Neural cell (in vitro differentiated cells): ENCODE measurements around the gene ARHGAP24. TPM values are rescaled to one million over a fixed set of nuclear protein-coding genes. Genes with fewer than 3 reads are reported as not detected.

Experiments
- H2AFZ ChIP-seq: fragments of 200-600, 300-800 bp; sonication (generic), shearing (Covaris generic); 2 replicates; pipeline ENCODE4 v1.6.0; 2014; ENCODE audit warnings: low read depth, mild to moderate bottlenecking, antibody characterized with exemption, low read length, moderate library complexity
- H3F3A ChIP-seq: fragments of 200-600 bp; shearing (Covaris generic); 2 replicates; pipeline ENCODE4 v1.6.1; 2016; ENCODE audit warnings: mild to moderate bottlenecking, moderate library complexity, mixed read lengths, antibody characterized with exemption, low read length; ENCODE audit not compliant: insufficient read depth, poor library complexity, severe bottlenecking
- H3K27ac ChIP-seq: fragments of 200-600, 300-800 bp; sonication (generic), shearing (Covaris generic); 2 replicates; pipeline ENCODE4 v1.5.1; 2014; ENCODE audit warnings: mild to moderate bottlenecking, low read length, moderate library complexity
- H3K27me3 ChIP-seq: fragments of 300-800, 200-600 bp; sonication (generic), shearing (Covaris generic); 2 replicates; pipeline ENCODE4 v1.6.0; 2014; ENCODE audit warnings: mild to moderate bottlenecking, low read depth, low read length, moderate library complexity; ENCODE audit not compliant: insufficient read depth
- H3K36me3 ChIP-seq: fragments of 300-800, 200-600 bp; sonication (generic), shearing (Covaris generic); 2 replicates; pipeline ENCODE4 v1.5.1; 2014; ENCODE audit warnings: mild to moderate bottlenecking, antibody characterized with exemption, low read length, moderate library complexity; ENCODE audit not compliant: insufficient read depth
- H3K4me2 ChIP-seq: fragments of 300-800, 200-600 bp; sonication (generic), shearing (Covaris generic); 2 replicates; pipeline ENCODE4 v1.6.0; 2014; ENCODE audit warnings: mild to moderate bottlenecking, low read length
- H3K4me3 ChIP-seq: fragments of 300-800, 200-600 bp; sonication (generic), shearing (Covaris generic); 2 replicates; pipeline ENCODE4 v1.5.1; 2014; ENCODE audit warnings: mild to moderate bottlenecking, low read length, moderate library complexity
- H3K79me2 ChIP-seq: fragments of 200-600 bp; shearing (Covaris generic); replicated peaks from 2 replicates; pipeline ENCODE4 v1.6.0; 2014; ENCODE audit warnings: mild to moderate bottlenecking, low read length, moderate library complexity; ENCODE audit not compliant: insufficient read depth
- H3K9ac ChIP-seq: fragments of 300-800, 200-600 bp; sonication (generic), shearing (Covaris generic); 2 replicates; pipeline ENCODE4 v1.6.1; 2016; ENCODE audit warnings: mild to moderate bottlenecking, low read length, mixed read lengths
- H3K9me2 ChIP-seq: fragments of 200-600 bp; shearing (Covaris generic); 2 replicates; pipeline ENCODE4 v1.6.1; 2016; ENCODE audit warnings: mild to moderate bottlenecking, low read length, mixed read lengths; ENCODE audit not compliant: insufficient read depth
- H3K9me3 ChIP-seq: fragments of 200-600, 300-800 bp; sonication (generic), shearing (Covaris generic); 2 replicates; pipeline ENCODE4 v1.6.1; 2016; ENCODE audit warnings: mild to moderate bottlenecking, mixed run types, low read length, moderate library complexity, mixed read lengths
- H4K20me1 ChIP-seq: fragments of 200-600 bp; shearing (Covaris generic); 2 replicates; pipeline ENCODE4 v1.6.1; 2016; ENCODE audit warnings: mild to moderate bottlenecking, mixed run types; ENCODE audit not compliant: insufficient read depth
- EP300 ChIP-seq: fragments of 450-650 bp; conservative IDR thresholded peaks from 2 replicates; pipeline ENCODE4 v1.6.1; 2014; ENCODE audit warnings: antibody characterized with exemption, mild to moderate bottlenecking, moderate library complexity; ENCODE audit not compliant: poor library complexity, severe bottlenecking
- EZH2 ChIP-seq: fragments of 200-600, 300-800 bp; shearing (Covaris generic), sonication (generic); IDR thresholded peaks from 2 replicates; pipeline ENCODE4 v1.6.1; 2014; ENCODE audit warnings: antibody characterized with exemption, low read length, borderline replicate concordance, mild to moderate bottlenecking; ENCODE audit not compliant: insufficient read depth, poor library complexity, severe bottlenecking
- MXI1 ChIP-seq: fragments of 450-650 bp; conservative IDR thresholded peaks from 2 replicates; pipeline ENCODE4 v1.6.1; 2014; ENCODE audit warnings: antibody characterized with exemption, mild to moderate bottlenecking; ENCODE audit not compliant: poor library complexity, severe bottlenecking
- POLR2AphosphoS5 ChIP-seq: IDR thresholded peaks from 2 replicates; pipeline ENCODE4 v1.6.1; 2012
- RAD21 ChIP-seq: fragments of 450-650 bp; conservative IDR thresholded peaks from 2 replicates; pipeline ENCODE4 v1.6.1; 2014; ENCODE audit warnings: antibody characterized with exemption, mild to moderate bottlenecking, moderate library complexity
- SMC3 ChIP-seq: fragments of 450-650 bp; conservative IDR thresholded peaks from 2 replicates; pipeline ENCODE4 v1.6.1; 2014; ENCODE audit warnings: antibody characterized with exemption, mild to moderate bottlenecking, moderate library complexity; ENCODE audit not compliant: poor library complexity
- TAF1 ChIP-seq: IDR thresholded peaks from 2 replicates; pipeline ENCODE4 v1.6.1; 2012; ENCODE audit warnings: low read depth
- polyA plus RNA-seq: library from polyadenylated mRNA; depleted of rRNA; stranded (reverse); fragments of >200 nt; gene quantifications from 2 replicates; pipeline ENCODE4 v1.2.3, GENCODE V29; 2014
- TF ChIP-seq, protein P1 (sequence below): IDR thresholded peaks from 2 replicates; pipeline ENCODE4 v1.6.1; 2012; ENCODE audit warnings: borderline replicate concordance
- TF ChIP-seq, protein P2 (sequence below): fragments of 450-650 bp; IDR thresholded peaks from 2 replicates; pipeline ENCODE4 v1.5.1; 2014; ENCODE audit warnings: antibody characterized with exemption, mild to moderate bottlenecking, moderate library complexity; ENCODE audit not compliant: poor library complexity, severe bottlenecking

ARHGAP24 gene
- polyA plus RNA-seq, 1 donor from 2014 or later, result 2.9 TPM

DNA sequence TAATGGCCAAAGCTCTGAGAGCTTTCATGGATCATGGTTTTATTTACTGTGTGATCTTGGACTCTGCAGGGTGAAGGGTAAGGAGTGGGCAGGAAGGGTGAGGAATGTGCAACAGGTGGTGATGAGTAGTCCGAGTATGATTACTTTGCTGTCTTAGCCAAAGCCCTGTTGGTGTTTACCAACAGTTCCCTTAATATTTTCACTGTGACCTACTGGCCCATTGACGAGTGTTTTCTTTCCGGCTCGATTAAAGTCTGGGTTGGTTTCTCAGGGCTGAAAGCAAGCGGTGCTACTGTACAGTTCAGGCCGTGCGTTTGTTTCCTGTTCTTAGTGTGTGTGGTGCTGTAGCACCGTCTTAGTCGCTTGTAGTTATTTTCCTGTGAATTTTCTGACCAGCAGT lies 2.6 kb downstream of the ARHGAP24 start:
- Histone ChIP-seq H3K4me3 (no peak overlapping the region), H3F3A (no peaks in the 10 kb centered on the region), H3K9me2 (no peaks in the 10 kb centered on the region), H3K36me3 (no peaks in the 10 kb centered on the region), H4K20me1 (no peaks in the 10 kb centered on the region), H3K9me3 (no peaks in the 10 kb centered on the region), H3K79me2 (no peaks in the 10 kb centered on the region), H3K9ac (no peak overlapping the region), H3K4me2 (no peak overlapping the region), H2AFZ (no peak overlapping the region), H3K27ac (no peak overlapping the region), H3K27me3 (peaks cover 3% of the 10 kb centered on the region)
- no peak for TF ChIP-seq POLR2AphosphoS5
- TF ChIP-seq, protein P1, sequence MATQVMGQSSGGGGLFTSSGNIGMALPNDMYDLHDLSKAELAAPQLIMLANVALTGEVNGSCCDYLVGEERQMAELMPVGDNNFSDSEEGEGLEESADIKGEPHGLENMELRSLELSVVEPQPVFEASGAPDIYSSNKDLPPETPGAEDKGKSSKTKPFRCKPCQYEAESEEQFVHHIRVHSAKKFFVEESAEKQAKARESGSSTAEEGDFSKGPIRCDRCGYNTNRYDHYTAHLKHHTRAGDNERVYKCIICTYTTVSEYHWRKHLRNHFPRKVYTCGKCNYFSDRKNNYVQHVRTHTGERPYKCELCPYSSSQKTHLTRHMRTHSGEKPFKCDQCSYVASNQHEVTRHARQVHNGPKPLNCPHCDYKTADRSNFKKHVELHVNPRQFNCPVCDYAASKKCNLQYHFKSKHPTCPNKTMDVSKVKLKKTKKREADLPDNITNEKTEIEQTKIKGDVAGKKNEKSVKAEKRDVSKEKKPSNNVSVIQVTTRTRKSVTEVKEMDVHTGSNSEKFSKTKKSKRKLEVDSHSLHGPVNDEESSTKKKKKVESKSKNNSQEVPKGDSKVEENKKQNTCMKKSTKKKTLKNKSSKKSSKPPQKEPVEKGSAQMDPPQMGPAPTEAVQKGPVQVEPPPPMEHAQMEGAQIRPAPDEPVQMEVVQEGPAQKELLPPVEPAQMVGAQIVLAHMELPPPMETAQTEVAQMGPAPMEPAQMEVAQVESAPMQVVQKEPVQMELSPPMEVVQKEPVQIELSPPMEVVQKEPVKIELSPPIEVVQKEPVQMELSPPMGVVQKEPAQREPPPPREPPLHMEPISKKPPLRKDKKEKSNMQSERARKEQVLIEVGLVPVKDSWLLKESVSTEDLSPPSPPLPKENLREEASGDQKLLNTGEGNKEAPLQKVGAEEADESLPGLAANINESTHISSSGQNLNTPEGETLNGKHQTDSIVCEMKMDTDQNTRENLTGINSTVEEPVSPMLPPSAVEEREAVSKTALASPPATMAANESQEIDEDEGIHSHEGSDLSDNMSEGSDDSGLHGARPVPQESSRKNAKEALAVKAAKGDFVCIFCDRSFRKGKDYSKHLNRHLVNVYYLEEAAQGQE, result no peak
- no peak for TF ChIP-seq TAF1
- no peak for TF ChIP-seq EZH2
- no peak for TF ChIP-seq MXI1
- no peak for TF ChIP-seq EP300
- TF ChIP-seq SMC3, result no peak
- no peak for TF ChIP-seq RAD21
- TF ChIP-seq, protein P2, sequence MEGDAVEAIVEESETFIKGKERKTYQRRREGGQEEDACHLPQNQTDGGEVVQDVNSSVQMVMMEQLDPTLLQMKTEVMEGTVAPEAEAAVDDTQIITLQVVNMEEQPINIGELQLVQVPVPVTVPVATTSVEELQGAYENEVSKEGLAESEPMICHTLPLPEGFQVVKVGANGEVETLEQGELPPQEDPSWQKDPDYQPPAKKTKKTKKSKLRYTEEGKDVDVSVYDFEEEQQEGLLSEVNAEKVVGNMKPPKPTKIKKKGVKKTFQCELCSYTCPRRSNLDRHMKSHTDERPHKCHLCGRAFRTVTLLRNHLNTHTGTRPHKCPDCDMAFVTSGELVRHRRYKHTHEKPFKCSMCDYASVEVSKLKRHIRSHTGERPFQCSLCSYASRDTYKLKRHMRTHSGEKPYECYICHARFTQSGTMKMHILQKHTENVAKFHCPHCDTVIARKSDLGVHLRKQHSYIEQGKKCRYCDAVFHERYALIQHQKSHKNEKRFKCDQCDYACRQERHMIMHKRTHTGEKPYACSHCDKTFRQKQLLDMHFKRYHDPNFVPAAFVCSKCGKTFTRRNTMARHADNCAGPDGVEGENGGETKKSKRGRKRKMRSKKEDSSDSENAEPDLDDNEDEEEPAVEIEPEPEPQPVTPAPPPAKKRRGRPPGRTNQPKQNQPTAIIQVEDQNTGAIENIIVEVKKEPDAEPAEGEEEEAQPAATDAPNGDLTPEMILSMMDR, result no peak

DNA sequence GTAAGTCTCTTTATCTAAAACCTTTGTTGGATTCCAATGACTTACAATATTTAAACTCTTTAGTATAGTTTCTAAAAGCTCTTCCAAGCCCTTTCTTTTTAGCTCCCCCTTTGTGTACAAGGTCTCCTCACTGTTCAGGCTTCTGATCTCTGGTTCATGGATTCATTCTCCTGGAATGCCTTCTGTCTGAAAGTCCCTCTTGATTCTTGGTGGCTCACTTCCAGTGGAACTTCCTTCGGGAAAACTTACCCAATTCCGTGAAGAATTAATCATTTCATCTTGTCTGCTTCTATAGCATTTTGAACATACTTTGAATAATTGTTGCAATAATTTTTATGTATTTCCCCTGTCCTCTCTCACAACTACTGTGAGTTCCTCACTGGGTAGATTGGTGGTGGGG lies 3.6 kb downstream of the ARHGAP24 start:
- Histone ChIP-seq H3K79me2 (no peaks in the 10 kb centered on the region), H3K4me3 (no peak overlapping the region), H3K9me3 (no peaks in the 10 kb centered on the region), H3K4me2 (no peak overlapping the region), H3F3A (no peaks in the 10 kb centered on the region), H3K9ac (no peak overlapping the region), H2AFZ (no peak overlapping the region), H4K20me1 (no peaks in the 10 kb centered on the region), H3K9me2 (no peaks in the 10 kb centered on the region), H3K36me3 (no peaks in the 10 kb centered on the region), H3K27ac (no peak overlapping the region), H3K27me3 (peaks cover 3% of the 10 kb centered on the region)
- TF ChIP-seq, protein P2, result no peak
- TF ChIP-seq MXI1 (no peak), POLR2AphosphoS5 (no peak), TAF1 (no peak), RAD21 (no peak), EZH2 (no peak), EP300 (no peak), SMC3 (no peak)
- TF ChIP-seq, protein P1, result no peak
